NCI-H2196 (cell line): ENCODE results near the gene KRT74.

Experiments used
- DNase-seq: peaks from one replicate; lab custom pipeline; 2025; ENCODE audit not compliant: unreplicated experiment; lab: John Stamatoyannopoulos, UW

Gene KRT74

DNA sequence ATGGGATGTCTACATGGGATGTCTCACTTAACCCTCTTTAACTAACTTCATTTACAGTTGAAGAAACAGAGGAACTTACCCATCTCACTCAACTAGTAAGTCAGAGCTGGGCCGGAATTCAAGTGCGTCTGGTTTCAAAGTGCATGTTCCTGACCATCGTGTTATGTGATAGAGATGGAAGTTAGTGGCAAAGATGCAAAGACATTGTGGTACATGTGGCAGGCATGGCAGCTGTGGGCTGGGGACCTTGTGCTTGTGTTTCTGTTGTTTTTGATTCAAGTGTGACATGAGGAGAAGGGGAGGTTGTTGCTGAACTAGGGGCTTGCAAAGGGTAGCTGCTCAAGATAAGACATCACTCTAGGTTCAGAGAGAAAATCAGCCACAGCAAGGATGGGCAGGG is 2.3 kb upstream of the KRT74 start:
- DNase-seq = no peak

DNA sequence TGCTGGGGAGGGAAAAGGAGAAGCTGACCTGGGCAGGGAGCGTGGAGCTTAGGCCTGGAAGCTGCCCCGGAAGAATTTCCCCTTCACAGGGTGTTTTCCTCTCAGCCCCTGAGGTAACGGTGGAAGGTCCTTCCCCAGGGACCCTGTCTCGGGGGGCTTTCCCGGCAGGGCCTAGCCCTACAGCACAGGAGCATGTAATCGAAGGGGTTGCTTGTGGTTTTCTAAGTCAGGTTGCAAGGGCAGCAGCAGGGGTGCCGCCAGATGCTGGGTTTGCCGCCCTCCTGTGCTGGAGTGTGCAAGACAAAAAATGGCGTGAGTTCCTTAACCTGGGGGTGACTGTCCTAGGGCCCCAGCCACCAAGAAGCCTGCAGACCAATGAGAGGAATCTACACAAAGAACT is 1.6 kb upstream of the KRT74 start:
- no peak for DNase-seq

DNA sequence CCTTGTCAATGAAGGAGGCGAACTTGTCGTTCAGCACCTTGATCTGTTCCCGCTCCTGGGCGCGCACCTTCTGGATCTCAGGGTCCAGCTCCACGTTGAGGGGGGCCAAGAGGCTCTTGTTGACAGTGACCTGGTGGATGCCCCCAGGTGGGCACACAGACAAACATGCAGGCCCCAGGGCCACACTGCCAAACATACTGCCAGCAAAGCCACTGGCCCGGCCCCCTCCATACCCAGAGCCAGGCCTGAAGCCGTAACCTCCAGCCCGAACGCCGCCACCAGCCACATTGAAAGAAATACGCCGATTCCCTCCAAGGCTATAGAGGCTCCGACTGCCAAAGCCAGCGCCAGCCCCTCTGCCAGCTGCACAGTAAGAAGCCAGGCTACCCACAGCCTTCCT is 337 bp downstream of the KRT74 start:
- DNase-seq = no peak

DNA sequence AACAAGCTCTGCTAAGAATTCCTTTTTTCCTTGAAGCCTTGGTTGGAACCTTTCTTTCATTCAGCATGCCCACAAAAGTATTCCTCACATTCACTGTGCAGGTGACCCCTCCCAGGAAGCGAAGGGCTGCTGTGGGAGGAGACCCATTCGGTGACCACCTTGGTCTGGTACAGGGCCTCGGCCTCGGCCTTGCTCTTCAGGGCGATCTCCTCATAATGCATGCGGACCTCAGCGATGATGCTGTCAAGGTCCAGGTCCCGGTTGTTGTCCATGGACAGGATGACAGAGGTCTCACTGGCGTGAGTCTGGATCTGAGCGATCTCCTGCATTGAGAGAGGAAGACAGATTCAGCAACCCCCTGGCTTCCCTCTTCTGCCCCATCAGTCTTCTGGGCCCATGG is 3.1 kb downstream of the KRT74 start:
- DNase-seq = no peak

DNA sequence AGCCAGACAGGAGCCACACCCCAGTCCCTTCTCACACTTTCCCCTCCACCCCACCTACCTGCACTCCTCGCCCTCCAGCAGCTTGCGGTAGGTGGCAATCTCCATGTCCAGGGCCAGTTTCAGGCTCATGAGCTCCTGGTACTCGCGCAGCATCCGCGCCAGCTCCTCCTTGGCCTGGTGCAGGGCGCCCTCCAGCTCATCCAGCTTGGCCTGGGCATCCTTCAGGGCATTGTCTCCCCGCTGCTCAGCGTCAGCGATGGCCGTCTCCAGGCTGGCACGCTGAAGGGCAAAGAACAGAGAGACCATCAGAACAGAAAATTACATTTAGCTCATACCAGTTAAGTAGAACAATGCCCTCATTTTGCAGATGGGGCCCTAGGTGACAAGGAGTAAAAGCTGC is 5.5 kb downstream of the KRT74 start:
- DNase-seq = no peak

DNA sequence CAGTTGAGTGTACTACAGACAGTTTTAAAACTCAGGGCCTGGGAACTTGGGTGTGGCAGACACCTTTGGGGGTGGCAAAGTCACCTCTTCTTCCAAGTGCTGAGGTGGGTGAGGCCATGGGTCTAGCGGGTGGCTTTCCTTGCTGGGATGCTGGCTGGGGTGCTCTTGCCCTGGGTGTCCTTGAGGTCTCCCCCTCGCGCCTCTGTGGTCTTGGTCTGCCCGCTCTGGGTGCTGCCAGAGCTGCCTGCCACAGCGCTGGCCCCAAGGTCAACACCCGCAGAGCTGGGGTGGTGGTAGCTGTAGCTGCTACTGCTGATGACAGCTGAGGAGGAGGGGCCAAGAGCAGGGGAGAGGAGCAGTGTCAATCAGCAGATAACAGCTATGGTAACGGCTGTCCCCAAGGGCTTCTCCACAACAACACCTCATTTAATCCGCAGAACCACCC is 6.8 kb downstream of the KRT74 start:
- DNase-seq = no peak

DNA sequence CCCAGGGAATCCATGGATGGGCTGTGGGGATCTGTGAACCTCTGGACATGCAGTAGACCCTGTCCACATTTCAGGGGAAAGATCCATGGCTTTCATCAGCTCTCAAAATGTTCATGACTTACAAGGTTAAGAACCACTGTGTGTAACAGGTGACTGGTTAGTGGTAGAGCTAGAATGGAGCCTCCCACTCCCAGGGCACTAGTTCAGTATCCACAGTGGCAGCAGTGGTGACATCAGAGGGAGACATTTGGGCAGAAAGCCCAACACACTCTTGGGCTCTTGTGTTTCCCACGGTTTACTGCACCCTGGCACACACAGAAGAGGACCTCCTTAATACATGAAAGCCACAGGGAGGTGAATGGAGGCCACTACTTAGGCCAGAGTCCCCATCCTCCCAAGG is 9.1 kb downstream of the KRT74 start:
- no peak for DNase-seq

DNA sequence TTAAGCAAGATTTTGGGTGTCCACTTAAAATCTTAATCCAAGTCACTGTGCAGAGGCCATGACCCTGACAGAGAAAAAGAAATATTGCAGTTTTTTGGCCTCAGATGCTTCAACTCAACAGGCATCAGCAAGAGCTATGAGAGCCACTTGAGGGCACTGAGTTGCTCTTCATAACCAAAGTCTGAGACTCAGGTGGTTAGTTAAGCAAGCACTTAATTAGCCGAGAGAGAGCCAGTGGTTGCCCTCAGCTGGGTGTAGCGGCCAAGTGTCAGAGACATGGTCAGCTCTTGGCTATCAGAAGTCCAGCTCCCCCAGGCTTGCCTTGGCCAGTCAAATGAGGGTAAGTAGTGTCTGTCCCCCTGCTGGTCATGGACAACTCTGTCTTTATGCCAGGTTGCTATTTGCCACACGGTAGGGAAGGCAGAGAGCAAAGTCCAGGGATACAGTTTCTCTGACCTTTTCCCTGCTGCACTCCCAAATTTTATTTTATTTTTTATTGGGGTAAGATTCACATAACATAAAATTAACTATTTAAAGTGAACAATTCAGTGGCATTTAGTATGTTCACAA is 11.7 kb downstream of the KRT74 start:
- DNase-seq = peak; percentile 23

DNA sequence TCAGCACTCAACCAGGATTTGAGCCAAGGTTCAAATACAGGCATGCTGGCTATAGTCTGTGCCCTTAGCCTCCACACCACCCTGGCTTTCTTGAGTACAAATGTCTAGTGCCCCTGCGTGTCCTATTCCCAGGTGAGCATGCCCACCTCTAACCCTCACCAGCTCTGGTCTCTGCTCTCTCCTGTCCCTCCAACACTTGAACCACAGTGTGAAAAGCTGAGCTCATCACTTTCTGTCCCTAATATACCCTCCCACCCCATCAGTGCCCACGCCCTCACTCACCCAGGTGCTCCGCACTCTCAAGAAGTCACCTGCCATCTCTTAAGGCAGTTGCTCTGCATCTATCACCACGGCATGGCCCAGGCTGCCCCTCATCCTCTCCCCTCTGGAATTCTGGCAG is 13.7 kb downstream of the KRT74 start:
- DNase-seq = no peak

DNA sequence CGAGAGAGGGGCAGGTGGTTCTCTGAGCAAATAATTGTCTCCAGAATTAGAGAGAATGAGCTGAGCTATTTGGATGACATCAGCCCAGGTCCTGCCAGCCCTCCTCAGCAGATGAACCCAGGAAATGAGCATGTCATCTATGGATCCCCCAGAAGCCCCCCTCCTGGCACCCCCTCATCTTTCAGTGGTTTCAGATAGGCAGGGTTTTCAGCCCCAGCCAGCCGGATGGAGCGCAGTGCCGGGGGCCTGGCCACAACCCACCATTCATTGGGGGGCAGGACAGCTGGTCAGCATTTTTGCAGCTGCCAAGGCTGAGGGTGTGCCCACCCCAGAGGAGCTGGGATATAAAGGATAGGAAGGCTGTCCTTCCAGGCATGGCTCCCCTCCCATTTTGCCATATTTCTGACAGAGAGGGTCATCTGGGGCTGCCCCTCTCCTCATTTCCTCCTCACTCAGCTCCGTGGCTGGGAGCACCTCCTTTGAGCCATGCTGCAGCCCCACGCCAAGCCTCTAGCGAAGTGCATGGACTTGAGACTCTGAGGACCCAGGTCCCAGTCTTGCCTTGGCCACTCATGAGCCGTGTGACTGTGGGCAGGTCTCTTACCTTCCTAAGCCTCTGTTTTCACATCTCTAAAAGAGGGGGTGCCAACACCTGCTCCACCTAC is 14.7 kb downstream of the KRT74 start:
- DNase-seq = peak; percentile 30

DNA sequence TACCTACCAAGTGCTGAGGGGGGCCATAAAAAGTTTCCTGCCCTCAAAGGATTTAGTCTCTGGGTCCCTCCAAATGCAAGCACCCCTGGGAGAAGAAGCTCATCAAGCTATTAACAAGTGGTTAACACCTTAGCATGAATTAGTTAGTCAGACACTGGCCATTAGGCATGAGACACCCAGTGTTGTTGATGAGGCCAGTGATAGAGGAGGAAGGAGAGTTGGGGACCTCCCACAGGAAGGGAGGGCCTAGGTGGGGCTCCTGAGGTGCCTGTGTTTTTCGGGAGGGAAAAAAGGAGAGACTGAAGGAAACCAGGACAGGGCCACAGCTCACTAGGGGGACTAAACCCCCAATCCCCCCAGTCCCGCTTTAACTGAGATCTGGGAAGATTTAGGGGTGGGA is 16.2 kb downstream of the KRT74 start:
- no peak for DNase-seq

DNA sequence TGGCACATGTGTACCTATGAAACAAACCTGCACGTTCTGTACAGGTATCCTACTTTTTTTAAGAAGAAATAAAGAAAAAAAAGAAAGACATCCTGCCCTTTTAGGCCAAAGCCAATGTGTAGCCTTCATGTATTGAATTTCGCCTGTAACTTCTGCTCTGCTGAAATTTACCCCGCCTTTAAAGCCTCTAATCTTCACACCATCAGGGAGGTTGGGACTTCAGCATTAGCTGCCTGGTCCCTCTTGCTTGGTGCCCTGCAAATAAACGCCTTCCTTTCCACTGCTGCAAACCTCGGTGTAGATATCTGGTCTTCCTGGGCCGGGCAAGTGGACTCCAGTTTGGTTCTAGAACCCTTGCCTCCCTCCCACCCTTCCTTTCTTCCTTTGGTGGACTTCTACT is 18.1 kb downstream of the KRT74 start:
- no peak for DNase-seq

DNA sequence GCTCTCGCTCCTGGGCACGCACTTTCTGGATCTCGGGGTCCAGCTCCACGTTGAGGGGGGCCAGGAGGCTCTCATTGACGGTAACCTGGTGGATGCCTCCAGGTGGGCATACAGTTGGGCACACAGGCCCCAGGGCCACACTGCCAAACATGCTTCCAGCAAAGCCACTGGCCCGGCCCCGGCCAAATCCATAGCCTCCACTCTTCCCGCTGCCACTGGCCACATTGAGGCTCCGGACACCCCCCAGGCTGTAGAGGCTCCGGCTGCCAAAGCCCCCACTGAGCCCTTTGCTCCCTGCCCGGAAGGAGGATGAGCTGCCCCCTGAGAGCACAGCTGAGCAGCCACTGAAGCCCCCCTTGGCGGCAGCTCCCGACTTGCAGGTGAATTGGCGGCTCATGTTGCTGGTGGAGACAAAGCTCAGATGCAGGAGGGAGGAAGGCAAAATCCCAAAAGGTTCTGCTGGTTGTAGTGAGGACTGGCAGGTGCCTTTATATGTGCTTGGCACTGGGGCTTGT is 20.9 kb downstream of the KRT74 start, which contains the start of gene KRT71:
TSS of gene KRT71 (minus strand) at position 465 of the 515 bp plus-strand sequence. CDS start at position 397, 68 bp downstream.
- DNase-seq = no peak

DNA sequence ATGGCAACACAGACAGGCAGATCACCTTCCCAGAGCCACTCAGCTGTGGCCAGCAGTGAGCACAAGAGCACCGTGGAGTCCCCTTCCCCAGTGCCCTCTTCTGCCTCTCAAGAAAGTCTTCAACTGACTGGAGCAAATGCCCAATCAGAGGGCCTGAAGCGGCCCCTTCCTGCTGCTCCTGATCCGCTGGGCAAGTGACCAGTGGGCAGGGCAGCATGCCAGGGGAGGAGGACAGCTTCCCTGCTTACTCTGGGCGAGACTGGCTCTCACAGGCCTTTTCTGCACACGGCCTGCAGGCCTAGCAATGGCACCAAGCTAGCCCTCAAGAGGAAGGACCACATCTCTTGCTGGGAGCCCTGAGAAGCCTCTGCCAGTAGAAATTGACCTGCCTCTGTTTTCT is 21.6 kb downstream of the KRT74 start:
- no peak for DNase-seq

DNA sequence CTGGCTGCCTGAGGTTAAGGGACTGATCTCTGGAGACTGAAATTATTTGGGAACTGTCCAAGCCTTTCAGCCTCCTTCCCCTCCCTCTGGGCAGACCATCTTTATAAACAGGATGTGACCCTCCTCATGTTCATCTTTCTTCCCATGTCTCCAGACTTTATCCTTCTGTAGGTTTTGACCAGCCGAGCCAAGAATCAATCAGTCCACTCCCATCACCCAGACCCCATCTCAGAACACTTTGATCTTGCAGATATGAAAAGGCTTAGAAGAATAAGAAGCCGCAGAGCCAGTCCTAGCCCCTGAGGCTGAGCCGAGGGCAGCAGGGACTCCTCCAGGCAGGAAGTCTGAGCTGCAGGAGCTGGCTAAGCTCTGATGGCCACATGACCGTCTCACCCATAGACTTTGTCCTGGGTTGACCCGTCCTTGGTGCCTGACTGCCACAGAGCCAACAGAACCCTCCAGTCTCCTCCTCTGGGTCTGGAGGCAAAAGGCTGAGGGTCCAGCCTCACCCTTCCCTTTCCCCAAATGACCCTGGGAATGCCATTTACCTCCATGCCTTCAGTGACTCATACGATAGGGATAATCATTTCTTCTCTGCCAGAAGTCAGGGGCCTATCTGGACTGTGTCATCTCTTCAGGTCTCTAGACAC is 22.3 kb downstream of the KRT74 start:
- DNase-seq = no peak

DNA sequence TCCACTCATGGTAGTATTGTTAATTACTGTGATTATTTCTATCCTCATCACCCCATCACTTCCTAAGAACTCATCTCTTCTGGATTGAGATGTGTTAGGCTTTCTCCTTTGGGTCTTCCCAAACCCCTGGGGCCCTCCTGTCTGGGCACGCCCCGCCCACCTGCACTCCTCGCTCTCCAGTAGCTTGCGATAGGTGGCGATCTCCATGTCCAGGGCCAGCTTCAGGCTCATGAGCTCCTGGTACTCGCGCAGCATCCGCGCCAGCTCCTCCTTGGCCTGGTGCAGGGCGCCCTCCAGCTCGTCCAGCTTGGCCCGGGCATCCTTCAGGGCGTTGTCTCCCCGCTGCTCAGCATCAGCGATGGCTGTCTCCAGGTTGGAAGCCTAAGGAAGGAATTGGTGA is 27.5 kb downstream of the KRT74 start:
- DNase-seq = no peak

DNA sequence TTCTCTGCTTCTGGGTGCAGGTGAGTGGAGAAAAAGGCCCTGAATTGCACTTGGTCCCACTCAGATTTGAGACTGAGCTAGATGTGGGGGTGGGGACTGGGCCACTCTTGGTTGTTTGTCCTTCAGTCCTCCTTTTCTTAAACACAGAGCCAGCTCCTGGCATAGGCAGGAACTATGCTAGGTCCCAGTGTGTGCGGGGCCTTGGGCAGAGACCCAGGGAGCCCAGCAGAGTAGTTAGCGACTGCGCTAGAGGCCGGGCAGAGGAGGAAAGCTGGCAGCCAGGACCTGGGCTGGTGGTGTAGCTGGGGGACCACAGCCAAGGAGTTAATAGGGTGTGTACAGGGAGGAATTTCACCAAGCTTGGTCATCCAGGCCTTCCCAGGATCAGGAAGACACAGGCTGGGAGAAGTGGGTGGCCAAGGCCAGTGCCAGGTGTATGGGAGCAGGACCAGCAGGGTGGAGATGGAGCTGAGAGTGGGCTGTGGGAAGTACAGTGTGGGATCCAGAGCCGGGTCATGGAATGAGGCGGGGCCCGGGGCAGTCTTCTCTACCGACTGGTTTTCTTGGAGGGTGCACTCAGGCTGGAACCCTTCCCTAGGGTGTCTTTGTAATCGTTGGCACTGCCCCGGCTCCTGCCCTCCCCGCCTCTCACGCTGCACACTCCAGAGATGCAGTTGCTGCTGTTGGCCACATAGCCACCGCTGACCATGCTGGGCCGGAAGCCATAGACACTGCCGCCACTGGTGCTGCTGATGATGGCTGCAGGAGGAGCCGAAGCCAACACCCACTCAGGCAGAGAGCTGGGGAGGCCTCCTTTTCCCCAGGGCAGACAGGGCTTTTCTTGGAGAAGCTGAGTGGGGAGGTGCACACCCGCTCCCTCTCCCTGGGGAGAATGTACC is 29.4 kb downstream of the KRT74 start:
- DNase-seq = no peak

DNA sequence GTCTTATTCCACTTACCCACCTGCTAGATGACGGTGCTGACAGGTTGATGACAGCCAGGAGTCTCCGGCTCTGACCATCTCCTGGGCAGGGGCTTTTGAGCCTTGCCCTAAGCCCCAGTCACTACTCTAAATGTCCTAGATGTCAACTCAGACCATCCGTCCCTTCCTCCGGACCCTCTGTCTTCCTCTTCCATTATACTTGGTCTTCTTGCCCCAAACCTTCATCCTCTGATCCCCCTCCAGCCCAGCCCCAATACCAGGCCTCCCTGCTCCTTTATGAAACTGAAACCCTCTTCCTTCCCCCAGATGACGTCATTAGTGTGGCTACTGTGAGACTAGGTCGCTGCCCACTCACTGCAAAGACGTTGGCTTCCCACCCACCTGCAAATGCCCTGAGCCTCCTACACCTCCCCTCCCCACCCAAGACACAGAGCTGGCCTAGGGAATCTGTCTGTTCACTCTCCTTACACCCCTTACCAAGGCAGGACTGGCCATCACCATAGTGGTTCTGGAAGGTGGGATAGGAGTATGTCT is 30.8 kb downstream of the KRT74 start:
- no peak for DNase-seq

DNA sequence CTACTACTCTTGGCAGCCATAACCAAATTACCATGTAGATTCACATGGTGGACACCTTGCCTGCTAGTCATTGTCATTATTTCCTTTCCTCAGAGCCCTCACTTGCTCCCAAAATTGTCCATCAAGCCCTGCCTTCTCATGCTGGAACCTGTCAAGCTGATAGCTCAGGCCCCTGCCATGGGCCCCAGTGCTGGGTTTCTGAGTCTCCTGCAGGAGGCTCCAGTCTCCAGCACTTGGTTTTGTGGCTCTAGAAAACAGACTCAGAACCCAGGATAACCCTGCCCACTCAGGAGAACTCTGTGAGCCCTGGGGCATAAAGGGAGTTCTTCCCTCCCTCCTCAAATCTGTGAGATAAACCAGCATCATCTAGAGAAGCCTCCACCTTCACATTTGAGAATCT is 31.5 kb downstream of the KRT74 start:
- no peak for DNase-seq

DNA sequence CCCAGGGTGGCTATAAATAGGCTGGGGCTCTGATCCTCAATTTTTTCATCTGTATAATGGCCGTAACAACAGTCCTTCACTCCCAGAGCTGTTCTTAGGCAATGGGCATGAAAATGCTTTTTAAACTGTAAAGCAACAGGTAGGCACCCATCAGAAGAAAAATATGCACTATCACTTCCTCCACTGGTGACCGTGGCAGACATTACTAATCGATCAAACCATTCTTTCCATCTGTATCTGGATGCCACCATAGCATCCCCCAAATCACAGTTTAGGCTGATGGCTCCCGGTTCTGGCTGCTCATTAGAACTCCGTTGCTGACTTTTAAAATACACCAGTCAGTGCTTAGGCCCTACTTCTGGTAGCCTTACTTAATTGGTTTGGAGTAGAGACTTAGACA is 31.9 kb downstream of the KRT74 start:
- no peak for DNase-seq

DNA sequence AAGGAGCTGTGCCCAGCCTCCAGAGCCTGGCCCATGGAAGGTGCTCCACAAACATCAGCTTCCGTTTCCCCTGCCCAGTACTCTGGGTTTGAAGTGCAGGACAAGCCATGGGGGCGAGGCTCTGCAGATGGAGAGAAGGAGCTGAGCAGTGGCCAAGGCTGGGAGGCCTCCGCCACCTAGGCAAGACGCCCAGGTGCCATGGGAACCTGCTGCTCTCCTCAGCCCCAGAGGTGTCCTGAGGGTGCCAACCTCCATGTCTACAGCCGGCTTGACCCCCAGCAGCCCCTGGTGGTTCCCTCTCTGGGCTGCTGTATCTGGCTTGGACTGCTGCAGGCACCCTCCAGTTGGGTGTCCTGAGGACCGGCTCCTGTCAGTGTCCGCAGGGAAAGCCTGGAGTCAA is 33.1 kb downstream of the KRT74 start:
- DNase-seq = no peak
